PFSK-1 (cell line): ENCODE data around the gene HES4.

ENCODE experiments used
- FOXP2 ChIP-seq: optimal IDR thresholded peaks from 2 replicates; pipeline ENCODE3; 2011; ENCODE audit warnings: borderline replicate concordance, control low read depth, inconsistent platforms; ENCODE audit not compliant: insufficient read depth; ENCODE audit errors: extremely low read length, extremely low read depth
- POLR2AphosphoS5 ChIP-seq: IDR thresholded peaks from 2 replicates; pipeline ENCODE4 v1.6.1; 2012; ENCODE audit warnings: low read depth, mild to moderate bottlenecking, control low read depth, low read length, moderate library complexity
- REST ChIP-seq, 2 experiments: IDR thresholded peaks; 2 replicates each; pipeline versions ENCODE4 v1.6.1 to v1.8.0; 2011 to 2012; ENCODE audit warnings: low read depth in 2 of 2, low read length in 2 of 2, control low read depth in 1 of 2, inconsistent platforms in 1 of 2, mild to moderate bottlenecking in 1 of 2, moderate library complexity in 1 of 2; ENCODE audit not compliant: insufficient read depth in 1 of 2
- TAF1 ChIP-seq: IDR thresholded peaks from 2 replicates; pipeline ENCODE4 v1.6.1; 2012; ENCODE audit warnings: low read length, control low read depth, borderline replicate concordance; ENCODE audit not compliant: insufficient read depth

GRCh38 chr1:958823-959730, 40.8 kb downstream of the HES4 start, which contains the start of gene NOC2L:
- TF ChIP-seq POLR2AphosphoS5 (peak; percentile 54), FOXP2 (no peak), REST (IDR thresholded peaks at IDR 0.05; ENCODE audit: insufficient read depth in 1 of 2, low read depth in 2 of 2, low read length in 2 of 2) (no peak), TAF1 (peak; percentile 66; the same call in 1 of the 2 replicates)
